ENCODE results near the gene DAB2. TPM values are rescaled to one million over a fixed set of nuclear protein-coding genes. Genes with fewer than 3 reads are reported as not detected.
"Not testable (repeated sequence)": the region's sequence is repeated elsewhere in the genome, so short reads cannot be mapped to it uniquely, and the experiment has no call there.

The DAB2 gene
- total RNA-seq, 5 donors from 2014 or later (not counting 1 experiment from before 2014, with no cell fraction given), result 0.47 to 1.1 (median 0.78) TPM

- H3K27me3 Mint-ChIP-seq, result peaks cover 11 to 16% of the 10 kb centered on the region in 2 donors
- H3K4me3 ChIP-seq (ENCODE audit: control insufficient read depth in 1 of 2, extremely low read depth in 1 of 2, low read length in 1 of 2), result no peak overlapping the region
- WGBS (ENCODE audit: insufficient coverage), result no CpG with 5 or more reads among the region's 1 CpG
- peaks cover 0 to 4% of the 10 kb centered on the region in 2 experiments for H3K27me3 ChIP-seq (replicated peaks in 1 of 2; ENCODE audit: control insufficient read depth in 2 of 2, extremely low read depth in 1 of 2, insufficient read depth in 2 of 2, low read length in 1 of 2)
- H3K4me1 ChIP-seq (ENCODE audit: control insufficient read depth in 1 of 2, extremely low read depth in 1 of 2, insufficient read depth in 2 of 2, low read length in 2 of 2), result no peaks in the 10 kb centered on the region
- H3K36me3 Mint-ChIP-seq, result no peaks in the 10 kb centered on the region
- H3K4me3 Mint-ChIP-seq, result no peak overlapping the region
- H3K4me1 Mint-ChIP-seq, result no peaks in the 10 kb centered on the region
- POLR2A ChIA-PET, result no interaction called here
- CTCF ChIA-PET, result no interaction called here
- no peak overlapping the region for H3K27ac Mint-ChIP-seq
- ATAC-seq (replicated peaks in 1 of 4) (no peak), DNase-seq (no peak)
- no peaks in the 10 kb centered on the region for H3K9me3 Mint-ChIP-seq
- H3K36me3 ChIP-seq (ENCODE audit: control insufficient read depth in 2 of 2, extremely low read depth in 1 of 2, insufficient read depth in 1 of 2, low read length in 1 of 2), result no peaks in the 10 kb centered on the region
- H3K9me3 ChIP-seq, result no peaks in the 10 kb centered on the region
- H3K27ac ChIP-seq (ENCODE audit: low read length), result no peak overlapping the region
Measured at GRCh38 chr5:39409033-39409432, 15.7 kb downstream of the DAB2 start.

GRCh38 chr5:39405083-39405843, 19.5 kb downstream of the DAB2 start:
- 50% methylated on average over 1 of the region's 5 CpGs for WGBS (ENCODE audit: insufficient coverage)
- CTCF ChIA-PET, result interaction anchor here in 1 of 2 donors (0.7 kb wide), 1 partner anchor 29 kb away, joined by 4 read pairs; no protein-coding TSS in a partner anchor
- Mint-ChIP-seq H3K4me3 (no peak overlapping the region), H3K27ac (no peak overlapping the region), H3K4me1 (no peaks in the 10 kb centered on the region), H3K27me3 (peaks cover 7 to 16% of the 10 kb centered on the region in 2 donors), H3K36me3 (no peaks in the 10 kb centered on the region), H3K9me3 (no peaks in the 10 kb centered on the region)
- H3K4me3 ChIP-seq (ENCODE audit: control insufficient read depth in 1 of 2, extremely low read depth in 1 of 2, low read length in 1 of 2), result no peak overlapping the region
- H3K27me3 ChIP-seq (replicated peaks in 1 of 2; ENCODE audit: control insufficient read depth in 2 of 2, extremely low read depth in 1 of 2, insufficient read depth in 2 of 2, low read length in 1 of 2), result peaks cover 0 to 4% of the 10 kb centered on the region in 2 experiments
- no peak for DNase-seq
- H3K36me3 ChIP-seq (ENCODE audit: control insufficient read depth in 2 of 2, extremely low read depth in 1 of 2, insufficient read depth in 1 of 2, low read length in 1 of 2), result no peaks in the 10 kb centered on the region
- POLR2A ChIA-PET, result no interaction called here
- ATAC-seq (replicated peaks in 1 of 4), result no peak
- H3K4me1 ChIP-seq (ENCODE audit: control insufficient read depth in 1 of 2, extremely low read depth in 1 of 2, insufficient read depth in 2 of 2, low read length in 2 of 2), result no peaks in the 10 kb centered on the region
- H3K9me3 ChIP-seq, result no peaks in the 10 kb centered on the region
- no peak overlapping the region for H3K27ac ChIP-seq (ENCODE audit: low read length)

- not testable (repeated sequence) for H3K27ac Mint-ChIP-seq; H3K27ac ChIP-seq (ENCODE audit: low read length); ATAC-seq (replicated peaks in 1 of 4); H3K4me1 Mint-ChIP-seq; H3K27me3 ChIP-seq (replicated peaks in 1 of 2; ENCODE audit: control insufficient read depth in 2 of 2, extremely low read depth in 1 of 2, insufficient read depth in 2 of 2, low read length in 1 of 2); H3K36me3 Mint-ChIP-seq; DNase-seq; H3K36me3 ChIP-seq (ENCODE audit: control insufficient read depth in 2 of 2, extremely low read depth in 1 of 2, insufficient read depth in 1 of 2, low read length in 1 of 2); H3K4me3 Mint-ChIP-seq; H3K9me3 Mint-ChIP-seq; H3K4me1 ChIP-seq (ENCODE audit: control insufficient read depth in 1 of 2, extremely low read depth in 1 of 2, insufficient read depth in 2 of 2, low read length in 2 of 2); H3K4me3 ChIP-seq (ENCODE audit: control insufficient read depth in 1 of 2, extremely low read depth in 1 of 2, low read length in 1 of 2); H3K9me3 ChIP-seq
- peaks cover 6 to 16% of the 10 kb centered on the region in 2 donors for H3K27me3 Mint-ChIP-seq
- ChIA-PET POLR2A (interaction anchor here in 1 of 2 donors (0.6 kb wide), 1 partner anchor 147 kb away, joined by 3 read pairs; no protein-coding TSS in a partner anchor), CTCF (interaction anchor here in 1 of 2 donors (0.7 kb wide), 1 partner anchor 368 kb away, joined by 3 read pairs; no protein-coding TSS in a partner anchor)
- no CpG with 5 or more reads among the region's 3 CpGs for WGBS (ENCODE audit: insufficient coverage)
Measured at GRCh38 chr5:39403761-39404160, 21.0 kb downstream of the DAB2 start.

- H3K4me1 ChIP-seq (ENCODE audit: control insufficient read depth in 1 of 2, extremely low read depth in 1 of 2, insufficient read depth in 2 of 2, low read length in 2 of 2); H3K9me3 Mint-ChIP-seq; H3K9me3 ChIP-seq; H3K27ac ChIP-seq (ENCODE audit: low read length); H3K4me3 Mint-ChIP-seq; DNase-seq; H3K27me3 ChIP-seq (replicated peaks in 1 of 2; ENCODE audit: control insufficient read depth in 2 of 2, extremely low read depth in 1 of 2, insufficient read depth in 2 of 2, low read length in 1 of 2); H3K36me3 Mint-ChIP-seq; H3K27ac Mint-ChIP-seq; POLR2A ChIA-PET; H3K4me3 ChIP-seq (ENCODE audit: control insufficient read depth in 1 of 2, extremely low read depth in 1 of 2, low read length in 1 of 2); H3K27me3 Mint-ChIP-seq; CTCF ChIA-PET; H3K4me1 Mint-ChIP-seq; H3K36me3 ChIP-seq (ENCODE audit: control insufficient read depth in 2 of 2, extremely low read depth in 1 of 2, insufficient read depth in 1 of 2, low read length in 1 of 2); ATAC-seq (replicated peaks in 1 of 4): not testable (repeated sequence)
Measured at GRCh38 chr5:39402140-39402539, 22.6 kb downstream of the DAB2 start.

- no peaks in the 10 kb centered on the region for H3K36me3 Mint-ChIP-seq
- no peak overlapping the region for H3K4me3 Mint-ChIP-seq
- no peak for ATAC-seq (replicated peaks in 1 of 4)
- no peaks in the 10 kb centered on the region for H3K9me3 Mint-ChIP-seq
- Histone ChIP-seq H3K36me3 (ENCODE audit: control insufficient read depth in 2 of 2, extremely low read depth in 1 of 2, insufficient read depth in 1 of 2, low read length in 1 of 2) (no peaks in the 10 kb centered on the region), H3K4me3 (ENCODE audit: control insufficient read depth in 1 of 2, extremely low read depth in 1 of 2, low read length in 1 of 2) (no peak overlapping the region), H3K27ac (ENCODE audit: low read length) (no peak overlapping the region), H3K9me3 (no peaks in the 10 kb centered on the region), H3K4me1 (ENCODE audit: control insufficient read depth in 1 of 2, extremely low read depth in 1 of 2, insufficient read depth in 2 of 2, low read length in 2 of 2) (peaks cover 0 to 3% of the 10 kb centered on the region in 2 experiments), H3K27me3 (replicated peaks in 1 of 2; ENCODE audit: control insufficient read depth in 2 of 2, extremely low read depth in 1 of 2, insufficient read depth in 2 of 2, low read length in 1 of 2) (no peaks in the 10 kb centered on the region)
- H3K4me1 Mint-ChIP-seq, result peaks cover 4 to 6% (median 6%) of the 10 kb centered on the region in 3 donors
- no peak for DNase-seq
- peaks cover 2 to 3% of the 10 kb centered on the region in 2 donors for H3K27me3 Mint-ChIP-seq
- no peak overlapping the region for H3K27ac Mint-ChIP-seq
- ChIA-PET CTCF (no interaction called here), POLR2A (interaction anchor here in 1 of 2 donors (0.7 kb wide), 1 partner anchor 443 kb away, joined by 3 read pairs; no protein-coding TSS in a partner anchor)
- 83% methylated on average over 2 of the region's 5 CpGs for WGBS (ENCODE audit: insufficient coverage)
Measured at GRCh38 chr5:39400713-39401578, 23.8 kb downstream of the DAB2 start.
